ENCODE results near the gene KIR2DL4. TPM values are rescaled to one million over a fixed set of nuclear protein-coding genes. Genes with fewer than 3 reads are reported as not detected.

KIR2DL4 gene
- polyA plus RNA-seq, 4 donors = 0.09 to 0.10 TPM; not detected in 2

Other genes starting within 250 kb of the KIR2DL4 start
- gene LILRA2, start 229.8 kb upstream of the KIR2DL4 start, polyA plus RNA-seq = 1 to 10 TPM in 2 of 4 donors, under 1 TPM in 1, not detected in 1; 0.34 to 1.1 (median 1.1) TPM
- under 1 TPM; 0.22 to 0.61 (median 0.42) TPM for gene LILRA1, start 210.0 kb upstream of the KIR2DL4 start, polyA plus RNA-seq
- gene LILRB1, start 173.1 kb upstream of the KIR2DL4 start, polyA plus RNA-seq = 1 to 10 TPM in 2 of 4 donors, under 1 TPM in 2; 0.45 to 3.5 (median 1.8) TPM
- 1 to 10 TPM; 1.1 to 4.6 (median 2.9) TPM for gene LILRB4, start 140.6 kb upstream of the KIR2DL4 start, polyA plus RNA-seq
- not detected for gene KIR3DL3, start 79.2 kb upstream of the KIR2DL4 start, polyA plus RNA-seq
- under 1 TPM in 1 of 4 donors, not detected in 3; 0.06 TPM for gene KIR2DL3, start 65.1 kb upstream of the KIR2DL4 start, polyA plus RNA-seq
- under 1 TPM in 2 of 4 donors, not detected in 2; 0.04 to 0.07 TPM for gene KIR2DL1, start 33.8 kb upstream of the KIR2DL4 start, polyA plus RNA-seq
- gene KIR3DL1, start 12.9 kb downstream of the KIR2DL4 start, polyA plus RNA-seq = under 1 TPM in 1 of 4 donors, not detected in 3; 0.04 TPM
- under 1 TPM in 2 of 4 donors, not detected in 2; 0.04 TPM for gene KIR2DS4, start 29.1 kb downstream of the KIR2DL4 start, polyA plus RNA-seq
- gene KIR3DL2, start 46.8 kb downstream of the KIR2DL4 start, polyA plus RNA-seq = under 1 TPM in 1 of 4 donors, not detected in 3; 0.07 TPM
- gene FCAR, start 70.6 kb downstream of the KIR2DL4 start, polyA plus RNA-seq = under 1 TPM in 2 of 4 donors, not detected in 2; 0.06 to 0.22 TPM
- gene NCR1, start 102.5 kb downstream of the KIR2DL4 start, polyA plus RNA-seq = under 1 TPM in 2 of 4 donors, not detected in 2; 0.16 to 0.77 TPM
- under 1 TPM in 3 of 4 donors, not detected in 1; 0.01 to 0.27 (median 0.04) TPM for gene NLRP7, start 143.9 kb downstream of the KIR2DL4 start, polyA plus RNA-seq
- 10 to 100 TPM in 2 of 4 donors, 1 to 10 TPM in 2; 2.2 to 10.9 (median 7.6) TPM for gene NLRP2, start 162.8 kb downstream of the KIR2DL4 start, polyA plus RNA-seq
- under 1 TPM in 2 of 4 donors, not detected in 2; 0.15 to 0.22 TPM for gene GP6, start 234.7 kb downstream of the KIR2DL4 start, polyA plus RNA-seq